IMR-90 (cell line): ENCODE results near the gene ASB5. TPM values are rescaled to one million over a fixed set of nuclear protein-coding genes. Genes with fewer than 3 reads are reported as not detected.

Experiments used
- ATAC-seq: fragments of 200-7000 bp; cut with Tn5 transposase; 2 replicates; pipeline ENCODE4 v1.9.1; 2020; ENCODE audit warnings: low read depth, mild to moderate bottlenecking, moderate library complexity
- BruUV-seq: library from RNA; stranded (reverse); fragments of 400-500 nt; replicated peaks from 2 replicates; lab custom pipeline; 2021; lab: Mats Ljungman, UMichigan
- CTCF ChIA-PET: fragments of 300-600 bp; formaldehyde crosslinking; extraction: SDS; loops from one replicate; lab custom pipeline; 2021; ENCODE audit warnings: antibody characterized with exemption; lab: Yijun Ruan, JAX
- POLR2A ChIA-PET: fragments of 300-600 bp; sonication (Branson Sonifier 250); formaldehyde crosslinking; loops from one replicate; lab custom pipeline; 2022; ENCODE audit warnings: antibody characterized with exemption; ENCODE audit not compliant: unreplicated experiment; lab: Charles Lee
- DNase-seq: peaks from one replicate; pipeline ENCODE4 v3.0.0; 2013
- H2AFZ ChIP-seq: replicated peaks from 2 replicates; pipeline ENCODE3; 2013; ENCODE audit warnings: low read length, mild to moderate bottlenecking; ENCODE audit not compliant: poor library complexity
- H2AK5ac ChIP-seq: 2 replicates; pipeline ENCODE4 v1.6.1; 2013; ENCODE audit warnings: low read depth, low read length, inconsistent platforms
- H2AK9ac ChIP-seq: replicated peaks from 2 replicates; pipeline ENCODE3; 2013; ENCODE audit warnings: mild to moderate bottlenecking, low read depth, low read length, moderate library complexity; ENCODE audit not compliant: poor library complexity
- H2BK120ac ChIP-seq: 2 replicates; pipeline ENCODE4 v1.6.1; 2013; ENCODE audit warnings: low read depth, low read length, inconsistent platforms
- H2BK15ac ChIP-seq: 3 replicates; pipeline ENCODE4 v1.6.1; 2013; ENCODE audit warnings: low read depth, low read length, inconsistent platforms
- H2BK20ac ChIP-seq: 2 replicates; pipeline ENCODE4 v1.6.1; 2013; ENCODE audit warnings: low read depth, mild to moderate bottlenecking, inconsistent platforms, low read length, moderate library complexity
- H2BK5ac ChIP-seq: 2 replicates; pipeline ENCODE4 v1.6.1; 2013; ENCODE audit warnings: mild to moderate bottlenecking, low read depth, low read length, inconsistent platforms; ENCODE audit not compliant: poor library complexity, severe bottlenecking
- H3K14ac ChIP-seq: replicated peaks from 2 replicates; pipeline ENCODE4 v1.6.1; 2013; ENCODE audit warnings: low read depth, low read length, inconsistent platforms
- H3K18ac ChIP-seq: 2 replicates; pipeline ENCODE4 v1.6.1; 2013; ENCODE audit warnings: low read depth, low read length, control low read depth
- H3K23ac ChIP-seq: 2 replicates; pipeline ENCODE4 v1.6.1; 2013; ENCODE audit warnings: low read depth, low read length, inconsistent platforms
- H3K27ac ChIP-seq: 2 replicates; pipeline ENCODE4 v1.5.1; 2013; ENCODE audit warnings: mild to moderate bottlenecking, control low read depth, low read length; ENCODE audit not compliant: insufficient read depth
- H3K27me3 ChIP-seq: 2 replicates; pipeline ENCODE4 v1.6.1; 2013; ENCODE audit warnings: low read length; ENCODE audit not compliant: control insufficient read depth, insufficient read depth
- H3K36me3 ChIP-seq: 2 replicates; pipeline ENCODE4 v1.6.1; 2013; ENCODE audit warnings: low read length, mixed read lengths; ENCODE audit not compliant: control insufficient read depth, insufficient read depth
- H3K4ac ChIP-seq: 2 replicates; pipeline ENCODE4 v1.6.1; 2013; ENCODE audit warnings: low read depth, low read length, inconsistent platforms
- H3K4me1 ChIP-seq: 2 replicates; pipeline ENCODE4 v1.6.1; 2013; ENCODE audit warnings: low read length, mixed read lengths; ENCODE audit not compliant: control insufficient read depth, insufficient read depth
- H3K4me2 ChIP-seq: 2 replicates; pipeline ENCODE4 v1.6.1; 2013; ENCODE audit warnings: low read depth, mild to moderate bottlenecking, control low read depth, low read length, moderate library complexity
- H3K4me3 ChIP-seq: 2 replicates; pipeline ENCODE4 v1.5.1; 2013; ENCODE audit warnings: low read depth, mild to moderate bottlenecking, control low read depth, low read length, moderate library complexity; ENCODE audit not compliant: insufficient read depth
- H3K56ac ChIP-seq: 2 replicates; pipeline ENCODE4 v1.6.1; 2013; ENCODE audit warnings: low read length, inconsistent platforms; ENCODE audit not compliant: insufficient read depth; ENCODE audit errors: extremely low read depth
- H3K79me1 ChIP-seq, 2 experiments: 2 replicates each; pipeline ENCODE4 v1.6.1; 2013; ENCODE audit warnings: low read length in 2 of 2, inconsistent platforms in 1 of 2, low read depth in 1 of 2
- H3K9ac ChIP-seq: 2 replicates; pipeline ENCODE4 v1.6.1; 2013; ENCODE audit warnings: low read depth, low read length, control low read depth
- H3K9me1 ChIP-seq: 2 replicates; pipeline ENCODE4 v1.6.1; 2013; ENCODE audit warnings: low read length, inconsistent platforms; ENCODE audit not compliant: insufficient read depth
- H3K9me3 ChIP-seq: 2 replicates; pipeline ENCODE4 v1.6.1; 2013; ENCODE audit warnings: low read length; ENCODE audit not compliant: control insufficient read depth, insufficient read depth
- H4K20me1 ChIP-seq: 2 replicates; pipeline ENCODE4 v1.6.1; 2013; ENCODE audit warnings: low read length, inconsistent platforms; ENCODE audit not compliant: insufficient read depth
- H4K5ac ChIP-seq: 2 replicates; pipeline ENCODE4 v1.6.1; 2013; ENCODE audit warnings: mild to moderate bottlenecking, low read depth, low read length, control low read depth
- H4K8ac ChIP-seq, 2 experiments: 2 replicates each; pipeline ENCODE4 v1.6.1; 2013; ENCODE audit warnings: low read depth in 2 of 2, low read length in 2 of 2, control low read depth in 1 of 2, inconsistent platforms in 1 of 2
- H4K91ac ChIP-seq: 2 replicates; pipeline ENCODE4 v1.6.1; 2013; ENCODE audit warnings: low read depth, low read length, inconsistent platforms; ENCODE audit not compliant: insufficient read depth
- CEBPB ChIP-seq: IDR thresholded peaks from 2 replicates; pipeline ENCODE4 v1.6.1; 2012; ENCODE audit warnings: low read depth, low read length, improper control_type of control experiment
- FOS ChIP-seq: fragments of 150-350 bp; IDR thresholded peaks from 2 replicates; pipeline ENCODE4 v1.6.1; 2016; ENCODE audit warnings: low read depth, low read length
- POLR2A ChIP-seq: IDR thresholded peaks from 2 replicates; pipeline ENCODE4 v1.6.1; 2012; ENCODE audit warnings: mild to moderate bottlenecking, low read depth, low read length
- RAD21 ChIP-seq: IDR thresholded peaks from 2 replicates; pipeline ENCODE4 v1.6.1; 2012; ENCODE audit warnings: low read length, improper control_type of control experiment
- WGBS, 2 experiments: methylation state at CpG; one replicate each; pipeline versions ENCODE4 v1.1.5 to v1.1.7; 2013; ENCODE audit warnings: missing lambda C conversion rate in 2 of 2; ENCODE audit not compliant: insufficient read length in 1 of 2; ENCODE audit errors: extremely low coverage in 2 of 2; 5-methylcytosine and 5-hydroxymethylcytosine counted together
- dilution Hi-C: fragments of 300-500 bp; cut with HindIII; formaldehyde crosslinking; loops from one replicate; pipeline ENCODE4 v1.14.3; 2018; ENCODE audit warnings: low sequenced_read_pairs; ENCODE audit not compliant: unreplicated experiment
- in situ Hi-C: fragments of 300-500 bp; cut with MboI; formaldehyde crosslinking; loops from 3 replicates; pipeline ENCODE4 v1.14.3; 2019; ENCODE audit warnings: low sequenced_read_pairs, inconsistent platforms, mixed read lengths
- intact Hi-C: fragments of 100-400 bp; cut with micrococcal nuclease; formaldehyde crosslinking; loops from 2 replicates; pipeline ENCODE4 v1.10.0; 2022
- polyA plus RNA-seq, 3 experiments: library from polyadenylated mRNA; depleted of rRNA; stranded (reverse); fragments of >200 nt; gene quantifications; 2 replicates each; pipeline ENCODE4 v1.2.3, GENCODE V29; 2012; ENCODE audit warnings: low replicate concordance in 1 of 3
- total RNA-seq: library from RNA; depleted of rRNA; stranded (reverse); fragments of >200 nt; gene quantifications from 2 replicates; pipeline ENCODE4 v1.2.3, GENCODE V29; 2012

The ASB5 gene
- total and polyA plus RNA-seq, 2 of the 4 experiments (the other 2 are of a cell fraction): 0.18 to 0.21 TPM

DNA sequence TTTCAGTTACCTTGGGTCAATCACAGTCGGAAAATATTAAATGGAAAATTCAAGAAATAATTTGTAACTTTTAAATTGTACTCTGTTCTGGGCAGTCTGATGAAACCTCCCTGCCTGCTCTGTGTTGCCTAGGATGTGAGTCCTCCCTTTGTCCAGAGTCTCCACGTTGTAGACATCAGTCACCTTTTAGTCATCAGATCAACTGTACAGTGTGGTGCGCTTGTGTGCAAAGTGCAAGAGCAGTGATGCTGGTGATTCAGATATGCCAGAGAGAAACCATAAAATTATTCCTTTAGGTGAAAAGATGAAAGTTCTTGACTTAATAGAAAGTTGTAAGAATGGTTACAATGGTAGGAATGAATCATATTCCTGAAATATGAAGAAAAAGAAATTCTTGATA, 75.1 kb downstream of the ASB5 start:
- peak overlapping the region; percentile 56; the same call in 1 of the 2 replicates for H2BK20ac ChIP-seq
- DNase-seq (peak; percentile 94), ATAC-seq (peak; percentile 48)
- peak overlapping the region; percentile 67 for H3K56ac ChIP-seq
- H3K4me2 ChIP-seq: peak overlapping the region; percentile 32; the same call in 1 of the 2 replicates
- in situ Hi-C loops: loop anchor here (10.0 kb wide), 1 partner anchor 81 kb away; no protein-coding TSS in a partner anchor
- H3K14ac ChIP-seq: peak overlapping the region; percentile 2; the same call in 1 of the 2 replicates
- dilution Hi-C loops: no loop called here
- no peak overlapping the region for H3K4me3 ChIP-seq
- H3K27me3 ChIP-seq: no peaks in the 10 kb centered on the region
- TF ChIP-seq POLR2A: peak; percentile 73; the same call in 1 of the 2 replicates
- TF ChIP-seq RAD21: no peak
- 0 out of 2 replicates have a peak, but pooled peaks have one; percentile 33 for TF ChIP-seq FOS
- TF ChIP-seq CEBPB: peak; percentile 72
- CTCF ChIA-PET: no interaction called here
- peaks cover 9% of the 10 kb centered on the region for H3K4me1 ChIP-seq
- BruUV-seq: no TSS peak
- POLR2A ChIA-PET: no interaction called here
- 0 out of 2 replicates have a peak overlapping the region, but pooled peaks have one; percentile 1 for H3K23ac ChIP-seq
- H3K4ac ChIP-seq: peak overlapping the region; percentile 29
- intact Hi-C loops: loop anchor here (2.0 kb wide), 1 partner anchor 125 kb away; the partner anchor contains the start of gene SPCS3
- H3K18ac ChIP-seq: peak overlapping the region; percentile 52; the same call in 1 of the 2 replicates
- H2BK120ac ChIP-seq: peak overlapping the region; percentile 84
- H3K27ac ChIP-seq: peak overlapping the region; percentile 16; the same call in 1 of the 2 replicates
- H3K9ac ChIP-seq: peak overlapping the region; percentile 60; the same call in 1 of the 2 replicates
- H3K9me3 ChIP-seq: no peaks in the 10 kb centered on the region
- peak overlapping the region; percentile 14 for H4K91ac ChIP-seq
- H2AK5ac ChIP-seq: no peak overlapping the region
- H2BK15ac ChIP-seq: peak overlapping the region; percentile 1; the same call in 1 of the 3 replicates
- H2AFZ ChIP-seq: peak overlapping the region; percentile 7
- no peaks in the 10 kb centered on the region for H4K20me1 ChIP-seq
- no CpG with 5 or more reads among the region's 3 CpGs for WGBS, 2 experiments
- peak overlapping the region; percentile 0; the same call in 1 of the 2 replicates for H4K5ac ChIP-seq
- H3K79me1 ChIP-seq: no peaks in the 10 kb centered on the region
- H3K36me3 ChIP-seq: no peaks in the 10 kb centered on the region
- no peak overlapping the region for H2AK9ac ChIP-seq
- peak overlapping the region; percentile 92 for H2BK5ac ChIP-seq
- no peaks in the 10 kb centered on the region for H3K9me1 ChIP-seq
- peak overlapping the region; percentile 56 to 64 for H4K8ac ChIP-seq
